SK-N-SH (cell line): ENCODE measurements around the gene USP11. TPM values are rescaled to one million over a fixed set of nuclear protein-coding genes. Genes with fewer than 3 reads are reported as not detected.

Experiments
- CTCF ChIA-PET: fragments of 300-600, 350-600 bp; formaldehyde crosslinking; extraction: SDS; loops from one replicate; lab custom pipeline; 2021; lab: Yijun Ruan, JAX
- POLR2A ChIA-PET: fragments of 350-600 bp; sonication (Branson Sonifier 250); formaldehyde crosslinking; extraction: SDS; loops from one replicate; lab custom pipeline; 2020; ENCODE audit warnings: antibody characterized with exemption, inconsistent platforms; lab: Yijun Ruan, JAX
- DNase-seq: peaks from one replicate; pipeline ENCODE4 v3.0.0; 2012
- H2AFZ ChIP-seq: fragments of 200-600 bp; sonication (generic); 2 replicates; pipeline ENCODE4 v1.8.1; 2016; ENCODE audit warnings: antibody characterized with exemption, mild to moderate bottlenecking, low read depth
- H3F3A ChIP-seq: fragments of 200-600 bp; sonication (generic); replicated peaks from 2 replicates; pipeline ENCODE3; 2016; ENCODE audit warnings: antibody characterized with exemption, mild to moderate bottlenecking; ENCODE audit not compliant: insufficient read depth
- H3K27ac ChIP-seq, 2 experiments: fragments of 200-500 bp in 1 of 2; fragments of 200-600 bp in 1 of 2; sonication (Bioruptor generic) in 1 of 2; sonication (generic), shearing (Covaris generic) in 1 of 2; 2 replicates each; pipeline versions ENCODE4 v1.5.1 to v1.6.1; 2014 to 2016; ENCODE audit warnings: low read depth in 2 of 2, inconsistent platforms in 1 of 2, low read length in 1 of 2, mild to moderate bottlenecking in 1 of 2, mixed read lengths in 1 of 2
- H3K27me3 ChIP-seq: fragments of 200-600 bp; sonication (generic), shearing (Covaris generic); 2 replicates; pipeline ENCODE4 v1.6.1; 2016; ENCODE audit warnings: mixed run types; ENCODE audit not compliant: insufficient read depth
- H3K36me3 ChIP-seq, 2 experiments: fragments of 200-500 bp in 1 of 2; fragments of 200-600 bp in 1 of 2; sonication (Bioruptor generic) in 1 of 2; sonication (generic) in 1 of 2; replicated peaks in 1 of 2; 2 replicates each; pipeline versions ENCODE3 to v1.5.1; 2014 to 2016; ENCODE audit warnings: low read length in 1 of 2, mild to moderate bottlenecking in 1 of 2; ENCODE audit not compliant: insufficient read depth in 2 of 2, control insufficient read depth in 1 of 2
- H3K4me1 ChIP-seq, 2 experiments: fragments of 200-500 bp in 1 of 2; fragments of 200-600 bp in 1 of 2; sonication (Bioruptor generic) in 1 of 2; sonication (generic), shearing (Covaris generic) in 1 of 2; 2 replicates each; pipeline versions ENCODE4 v1.5.1 to v1.6.1; 2014 to 2016; ENCODE audit warnings: low read depth in 1 of 2, low read length in 1 of 2, mixed run types in 1 of 2; ENCODE audit not compliant: insufficient read depth in 2 of 2, control insufficient read depth in 1 of 2
- H3K4me2 ChIP-seq: fragments of 200-600 bp; sonication (generic), shearing (Covaris generic); 2 replicates; pipeline ENCODE4 v1.6.1; 2017; ENCODE audit warnings: mixed run types
- H3K4me3 ChIP-seq, 2 experiments: fragments of 200-500 bp in 1 of 2; fragments of 200-600 bp in 1 of 2; sonication (Bioruptor generic) in 1 of 2; sonication (generic), shearing (Covaris generic) in 1 of 2; 2 replicates each; pipeline versions ENCODE4 v1.5.1 to v1.8.1; 2014 to 2016; ENCODE audit warnings: low read depth in 2 of 2, inconsistent platforms in 1 of 2, low read length in 1 of 2, mild to moderate bottlenecking in 1 of 2, mixed read lengths in 1 of 2, moderate library complexity in 1 of 2
- H3K79me2 ChIP-seq: fragments of 200-600 bp; sonication (generic); 2 replicates; pipeline ENCODE4 v1.8.1; 2017; ENCODE audit warnings: mild to moderate bottlenecking; ENCODE audit not compliant: insufficient read depth
- H3K9ac ChIP-seq: fragments of 200-600 bp; sonication (generic); 2 replicates; pipeline ENCODE4 v1.6.1; 2017; ENCODE audit warnings: mixed run types
- H3K9me2 ChIP-seq: fragments of 200-600 bp; sonication (generic); 2 replicates; pipeline ENCODE4 v1.6.1; 2017; ENCODE audit warnings: mixed run types
- H3K9me3 ChIP-seq: fragments of 200-600 bp; sonication (generic); 2 replicates; pipeline ENCODE4 v1.6.1; 2017; ENCODE audit warnings: mixed run types, mild to moderate bottlenecking, moderate library complexity
- H4K20me1 ChIP-seq: fragments of 200-600 bp; sonication (generic); 2 replicates; pipeline ENCODE4 v1.6.1; 2017; ENCODE audit warnings: mild to moderate bottlenecking, mixed run types; ENCODE audit not compliant: insufficient read depth
- CHD2 ChIP-seq: fragments of 150-350 bp; IDR thresholded peaks from 2 replicates; pipeline ENCODE4 v1.6.1; 2018; ENCODE audit warnings: low read length; ENCODE audit not compliant: partially characterized antibody
- GABPA ChIP-seq: IDR thresholded peaks from 2 replicates; pipeline ENCODE4 v1.4.0; 2012; ENCODE audit warnings: low read depth, mild to moderate bottlenecking
- MAX ChIP-seq: IDR thresholded peaks from 2 replicates; pipeline ENCODE4 v1.4.0; 2012; ENCODE audit warnings: low read depth
- MEF2A ChIP-seq: IDR thresholded peaks from 2 replicates; pipeline ENCODE4 v1.4.0; 2012; ENCODE audit warnings: low read depth, borderline replicate concordance
- MXI1 ChIP-seq: IDR thresholded peaks from 2 replicates; pipeline ENCODE4 v1.6.1; 2012; ENCODE audit warnings: mild to moderate bottlenecking, low read depth, low read length, improper control_type of control experiment
- NRF1 ChIP-seq: IDR thresholded peaks from 2 replicates; pipeline ENCODE4 v1.6.1; 2012; ENCODE audit warnings: low read depth, mild to moderate bottlenecking, low read length
- PBX3 ChIP-seq: IDR thresholded peaks from 2 replicates; pipeline ENCODE4; 2012
- REST ChIP-seq: IDR thresholded peaks from 2 replicates; pipeline ENCODE4 v1.6.1; 2012; ENCODE audit warnings: mild to moderate bottlenecking, low read depth, low read length, moderate library complexity
- RFX5 ChIP-seq: IDR thresholded peaks from 2 replicates; pipeline ENCODE4 v1.6.1; 2012; ENCODE audit warnings: mild to moderate bottlenecking, improper control_type of control experiment, low read length
- TAF1 ChIP-seq: IDR thresholded peaks from 2 replicates; pipeline ENCODE4 v1.6.1; 2012; ENCODE audit warnings: low read depth, mild to moderate bottlenecking, low read length, moderate library complexity, borderline replicate concordance
- YY1 ChIP-seq: IDR thresholded peaks from 2 replicates; pipeline ENCODE4 v1.4.0; 2012; ENCODE audit warnings: low read depth, mild to moderate bottlenecking
- WGBS: methylation state at CpG from one replicate; pipeline ENCODE4 v1.1.6; 2017; ENCODE audit warnings: low lambda C conversion rate; 5-methylcytosine and 5-hydroxymethylcytosine counted together
- polyA plus RNA-seq, 3 experiments: library from polyadenylated mRNA; depleted of rRNA; stranded (reverse); fragments of >200 nt; gene quantifications; 2 replicates each; pipeline ENCODE4 v1.2.3, GENCODE V29; 2012

USP11 gene
- polyA plus RNA-seq, 1 of the 3 experiments (the other 2 are of a cell fraction) = 53.1 TPM

- TF ChIP-seq REST = no peak
Observed at GRCh38 chrX:47231167-47231566, 1.6 kb upstream of the USP11 start (continued).

GRCh38 chrX:47232197-47232802, 509 bp upstream of the USP11 start:
- no peak for TF ChIP-seq MEF2A
- TF ChIP-seq, all 33 proteins: peak for 0
- H3K4me2 ChIP-seq = peak overlapping the region; percentile 97
- H3K36me3 ChIP-seq = peaks cover 10 to 23% of the 10 kb centered on the region in 2 experiments
- H3K79me2 ChIP-seq = peaks cover 36% of the 10 kb centered on the region
- ChIA-PET CTCF (interaction anchor here (0.7 to 1.3 kb wide), 2 partner anchors 14 to 80 kb away, joined by 3 to 4 read pairs; partner anchors contain the start of gene CDK16), POLR2A (interaction anchor here (1.0 to 2.4 kb wide), 5 partner anchors 11 to 152 kb away, joined by 3 to 10 read pairs (median 5); no protein-coding TSS in a partner anchor)
- no peak for DNase-seq
- H3K27me3 ChIP-seq = no peaks in the 10 kb centered on the region
- H3K9me3 ChIP-seq = no peaks in the 10 kb centered on the region
- peak overlapping the region; percentile 92 to 97 for H3K27ac ChIP-seq
- peak overlapping the region; percentile 93 for H3K9ac ChIP-seq
- H3K4me1 ChIP-seq = peaks cover 0 to 10% of the 10 kb centered on the region in 2 experiments; a peak in 2 of 4 replicates
- H2AFZ ChIP-seq = peak overlapping the region; percentile 78
- peaks cover 23% of the 10 kb centered on the region for H3F3A ChIP-seq
- H4K20me1 ChIP-seq = peaks cover 21% of the 10 kb centered on the region; the same call in 1 of the 2 replicates
- no peaks in the 10 kb centered on the region for H3K9me2 ChIP-seq
- peak overlapping the region; percentile 78 to 83 for H3K4me3 ChIP-seq
- WGBS = 60% methylated on average over 7 of the region's 8 CpGs

- H3K4me2 ChIP-seq = peak overlapping the region; percentile 97
- CTCF ChIA-PET = no interaction called here
- peak overlapping the region; percentile 78 to 83 for H3K4me3 ChIP-seq
- TF ChIP-seq CHD2 (peak; percentile 41), NRF1 (peak; percentile 75), TAF1 (peak; percentile 66; the same call in 1 of the 2 replicates), RFX5 (peak; percentile 31; the same call in 1 of the 2 replicates), GABPA (no peak), PBX3 (no peak), MAX (peak; percentile 40; the same call in 1 of the 2 replicates), MXI1 (0 out of 2 replicates have a peak, but pooled peaks have one; percentile 4), YY1 (peak; percentile 86)
- H2AFZ ChIP-seq = peak overlapping the region; percentile 87
- H3K27me3 ChIP-seq = no peaks in the 10 kb centered on the region
- H3K9ac ChIP-seq = peak overlapping the region; percentile 93
- POLR2A ChIA-PET = interaction anchor here (0.6 to 2.4 kb wide), 8 partner anchors 12 to 290 kb away, joined by 3 to 10 read pairs (median 4); partner anchors contain the start of genes NDUFB11 and RBM10
- H4K20me1 ChIP-seq = peaks cover 33% of the 10 kb centered on the region
- peaks cover 23% of the 10 kb centered on the region for H3F3A ChIP-seq
- DNase-seq = peak; percentile 92
- WGBS = 1% methylated on average over 46 of the region's 51 CpGs
- H3K36me3 ChIP-seq = peaks cover 3 to 11% of the 10 kb centered on the region in 2 experiments
- peaks cover 0 to 10% of the 10 kb centered on the region in 2 experiments; a peak in 2 of 4 replicates for H3K4me1 ChIP-seq
- H3K27ac ChIP-seq = peak overlapping the region; percentile 92 to 97
- no peaks in the 10 kb centered on the region for H3K9me2 ChIP-seq
- no peaks in the 10 kb centered on the region for H3K9me3 ChIP-seq
- H3K79me2 ChIP-seq = peaks cover 49% of the 10 kb centered on the region
Observed at GRCh38 chrX:47233333-47234113, 714 bp downstream of the USP11 start.
